Upper lobe of right lung (tissue), 1 donor: Measurements from ENCODE around the gene NDUFS3. TPM values are rescaled to one million over a fixed set of nuclear protein-coding genes. Genes with fewer than 3 reads are reported as not detected.
A peak's percentile ranks its signal among the peaks of the same experiment; 100 is the strongest.
"Not testable (repeated sequence)": the region's sequence is repeated elsewhere in the genome, so short reads cannot be mapped to it uniquely, and the experiment has no call there.

ENCODE experiments used
- ATAC-seq: fragments of 200-7000 bp; cut with Tn5 transposase; one replicate; pipeline ENCODE4 v1.9.1; 2020; ENCODE audit warnings: mild to moderate bottlenecking, moderate library complexity
- DNase-seq: peaks from one replicate; pipeline ENCODE4 v3.0.0-alpha.2; 2020
- H3K27ac ChIP-seq: fragments of 200-600 bp; one replicate; pipeline ENCODE4 v1.8.0; 2022
- H3K27me3 ChIP-seq: fragments of 200-600 bp; one replicate; pipeline ENCODE4 v1.8.0; 2022; ENCODE audit warnings: mild to moderate bottlenecking
- H3K36me3 ChIP-seq: fragments of 200-600 bp; one replicate; pipeline ENCODE4 v1.8.0; 2022
- H3K4me1 ChIP-seq: fragments of 200-600 bp; one replicate; pipeline ENCODE4 v1.8.0; 2022
- H3K4me3 ChIP-seq: fragments of 200-600 bp; one replicate; pipeline ENCODE4 v1.8.0; 2022; ENCODE audit warnings: mild to moderate bottlenecking
- H3K9me3 ChIP-seq: fragments of 200-600 bp; one replicate; pipeline ENCODE4 v1.8.0; 2022
- CTCF ChIP-seq: fragments of 200-600 bp; IDR thresholded peaks from one replicate; pipeline ENCODE4 v1.8.0; 2022; ENCODE audit warnings: antibody characterized with exemption
- intact Hi-C: fragments of 100-400 bp; cut with DNase I; formaldehyde crosslinking; loops from one replicate; pipeline ENCODE4 v1.11.0; 2022
- total RNA-seq: library from RNA; stranded (reverse); fragmentation: NEBNext Ultra II Directional; extraction: Animal tissue kit (Norgen Biotek cat#: 25700); gene quantifications from one replicate; pipeline ENCODE4 v1.2.1, GENCODE V29; 2021
- donor health status: DM: no; HTN: yes; CAD: no; lungs with severe emphysema.

Gene NDUFS3
- total RNA-seq, 1 donor from 2014 or later, result 76.2 TPM

GRCh38 chr11:47552566-47553405 lies 26.1 kb upstream of the NDUFS3 start, which contains the start of gene CELF1:
Gene CELF1, minus strand, starts transcription at chr11:47553132. Its CDS starts 53,609 bp downstream, at chr11:47499523.
- intact Hi-C loops, result no loop called here
- Histone ChIP-seq H3K4me1 (peaks cover 44% of the 10 kb centered on the region), H3K4me3 (peak within 1 kb of the TSS; percentile 94), H3K27ac (peak within 1 kb of the TSS; percentile 93), H3K9me3 (no peaks in the 10 kb centered on the region), H3K36me3 (no peaks in the 10 kb centered on the region), H3K27me3 (no peaks in the 10 kb centered on the region)
- DNase-seq (peak; percentile 96), ATAC-seq (peak; percentile 99)
- peak; percentile 91 for TF ChIP-seq CTCF

- H3K4me1 ChIP-seq, result peaks cover 38% of the 10 kb centered on the region
- H3K4me3 ChIP-seq, result peak overlapping the region; percentile 94
- peak; percentile 36 for ATAC-seq
- TF ChIP-seq CTCF, result no peak
- no peaks in the 10 kb centered on the region for H3K27me3 ChIP-seq
- H3K9me3 ChIP-seq, result no peaks in the 10 kb centered on the region
- no peak for DNase-seq
- intact Hi-C loops, result no loop called here
- H3K36me3 ChIP-seq, result no peaks in the 10 kb centered on the region
- H3K27ac ChIP-seq, result peak overlapping the region; percentile 74
Observed at GRCh38 chr11:47553406-47553743, 25.5 kb upstream of the NDUFS3 start.

GRCh38 chr11:47557004-47557403 lies 21.9 kb upstream of the NDUFS3 start:
- intact Hi-C loops, result not testable (repeated sequence)

GRCh38 chr11:47558695-47559094 lies 20.2 kb upstream of the NDUFS3 start:
- H3K4me3 ChIP-seq, result no peak overlapping the region
- ATAC-seq, result no peak
- no peak for DNase-seq
- H3K9me3 ChIP-seq, result no peaks in the 10 kb centered on the region
- no peaks in the 10 kb centered on the region for H3K36me3 ChIP-seq
- intact Hi-C loops, result no loop called here
- peaks cover under 1% of the 10 kb centered on the region for H3K4me1 ChIP-seq
- H3K27me3 ChIP-seq, result no peaks in the 10 kb centered on the region
- no peak for TF ChIP-seq CTCF
- no peak overlapping the region for H3K27ac ChIP-seq

More at GRCh38 chr11:47557004-47557403, 21.9 kb upstream of the NDUFS3 start:
- ATAC-seq, H3K4me3 ChIP-seq, H3K9me3 ChIP-seq, DNase-seq, H3K4me1 ChIP-seq, H3K27ac ChIP-seq, H3K27me3 ChIP-seq, H3K36me3 ChIP-seq: not testable (repeated sequence)

GRCh38 chr11:47560426-47560825 lies 18.4 kb upstream of the NDUFS3 start:
- Histone ChIP-seq H3K9me3 (no peaks in the 10 kb centered on the region), H3K27me3 (no peaks in the 10 kb centered on the region), H3K4me1 (no peaks in the 10 kb centered on the region), H3K27ac (no peak overlapping the region), H3K36me3 (no peaks in the 10 kb centered on the region), H3K4me3 (no peak overlapping the region)
- no peak for TF ChIP-seq CTCF
- no peak for DNase-seq
- intact Hi-C loops, result no loop called here
- no peak for ATAC-seq

GRCh38 chr11:47562393-47562792 lies 16.5 kb upstream of the NDUFS3 start:
- DNase-seq, H3K9me3 ChIP-seq, H3K4me1 ChIP-seq, H3K27me3 ChIP-seq, H3K27ac ChIP-seq, H3K4me3 ChIP-seq, H3K36me3 ChIP-seq, intact Hi-C loops, ATAC-seq: not testable (repeated sequence)

- ATAC-seq, H3K36me3 ChIP-seq, DNase-seq, H3K9me3 ChIP-seq, intact Hi-C loops, H3K27ac ChIP-seq, H3K27me3 ChIP-seq, H3K4me1 ChIP-seq: not testable (repeated sequence)
- peak overlapping the region; percentile 86 for H3K4me3 ChIP-seq
Observed at GRCh38 chr11:47564366-47564765, 14.5 kb upstream of the NDUFS3 start.
